Caco-2 (cell line): ENCODE data around the gene EVC2. TPM values are rescaled to one million over a fixed set of nuclear protein-coding genes. Genes with fewer than 3 reads are reported as not detected.

Experiments
- BruUV-seq: library from RNA; stranded (reverse); fragments of 400-500 nt; replicated peaks from 2 replicates; lab custom pipeline; 2021; lab: Mats Ljungman, UMichigan
- CTCF ChIA-PET: fragments of 300-600 bp; sonication (Branson Sonifier 250); formaldehyde crosslinking; loops from one replicate; lab custom pipeline; 2022; ENCODE audit warnings: antibody characterized with exemption; lab: Charles Lee
- POLR2A ChIA-PET: fragments of 300-600 bp; sonication (Branson Sonifier 250); formaldehyde crosslinking; loops from one replicate; lab custom pipeline; 2022; ENCODE audit warnings: antibody characterized with exemption; lab: Charles Lee
- DNase-seq, 2 experiments: peaks; one replicate each; pipeline versions ENCODE4 v3.0.0 to v3.0.0-alpha.2; 2020 to 2022
- H3K27me3 ChIP-seq: replicated peaks from 2 replicates; pipeline ENCODE4 v1.6.0; 2011; ENCODE audit warnings: low read length; ENCODE audit not compliant: control insufficient read depth, insufficient read depth
- H3K36me3 ChIP-seq: 2 replicates; pipeline ENCODE4 v1.5.1; 2011; ENCODE audit warnings: low read length; ENCODE audit not compliant: control insufficient read depth, insufficient read depth
- H3K4me1 ChIP-seq: fragments of 250-450 bp; sonication (Bioruptor Pico); 2 replicates; pipeline ENCODE4 v1.5.1; 2020; ENCODE audit warnings: mild to moderate bottlenecking
- H3K4me3 ChIP-seq: 2 replicates; pipeline ENCODE4 v1.5.1; 2011; ENCODE audit warnings: low read depth, mild to moderate bottlenecking, control low read depth, low read length
- H3K9me3 ChIP-seq: fragments of 250-450 bp; sonication (Bioruptor Pico); 2 replicates; pipeline ENCODE4 v1.5.1; 2020; ENCODE audit warnings: mild to moderate bottlenecking, moderate library complexity
- H3K27ac Mint-ChIP-seq: one replicate; pipeline ENCODE4 v1.8.0; 2022; ENCODE audit warnings: mixed read lengths; ENCODE audit not compliant: unreplicated experiment
- H3K27me3 Mint-ChIP-seq: one replicate; pipeline ENCODE4 v1.8.0; 2022; ENCODE audit warnings: mixed read lengths; ENCODE audit not compliant: insufficient read depth, unreplicated experiment
- H3K36me3 Mint-ChIP-seq: one replicate; pipeline ENCODE4 v1.8.0; 2022; ENCODE audit warnings: mild to moderate bottlenecking, mixed read lengths; ENCODE audit not compliant: insufficient read depth, unreplicated experiment
- H3K4me1 Mint-ChIP-seq: one replicate; pipeline ENCODE4 v1.8.0; 2022; ENCODE audit warnings: low read depth, mixed read lengths; ENCODE audit not compliant: unreplicated experiment
- H3K4me3 Mint-ChIP-seq: one replicate; pipeline ENCODE4 v1.8.0; 2022; ENCODE audit warnings: mild to moderate bottlenecking, moderate library complexity, mixed read lengths; ENCODE audit not compliant: unreplicated experiment
- H3K9me3 Mint-ChIP-seq: one replicate; pipeline ENCODE4 v1.8.0; 2022; ENCODE audit warnings: mixed read lengths; ENCODE audit not compliant: unreplicated experiment
- CTCF ChIP-seq, 2 experiments: fragments of 200-600 bp in 1 of 2; IDR thresholded peaks; 1 replicate in 1 of 2; 2 replicates in 1 of 2; pipeline versions ENCODE4 v1.5.1 to v1.8.0; 2011 to 2022; ENCODE audit warnings: antibody characterized with exemption in 1 of 2, control low read depth in 1 of 2, inconsistent platforms in 1 of 2, low read depth in 1 of 2, low read length in 1 of 2, mild to moderate bottlenecking in 1 of 2, moderate library complexity in 1 of 2; ENCODE audit not compliant: insufficient read depth in 1 of 2, severe bottlenecking in 1 of 2, unreplicated experiment in 1 of 2
- intact Hi-C: fragments of 100-400 bp; cut with micrococcal nuclease; formaldehyde crosslinking; loops from one replicate; pipeline ENCODE4 v1.10.0; 2022; ENCODE audit not compliant: unreplicated experiment
- total RNA-seq: library from RNA; stranded (reverse); gene quantifications from 2 replicates; pipeline ENCODE4 v1.2.3, GENCODE V29; 2022

Gene EVC2
- total RNA-seq, 1 experiment from 2014 or later: not detected

DNA sequence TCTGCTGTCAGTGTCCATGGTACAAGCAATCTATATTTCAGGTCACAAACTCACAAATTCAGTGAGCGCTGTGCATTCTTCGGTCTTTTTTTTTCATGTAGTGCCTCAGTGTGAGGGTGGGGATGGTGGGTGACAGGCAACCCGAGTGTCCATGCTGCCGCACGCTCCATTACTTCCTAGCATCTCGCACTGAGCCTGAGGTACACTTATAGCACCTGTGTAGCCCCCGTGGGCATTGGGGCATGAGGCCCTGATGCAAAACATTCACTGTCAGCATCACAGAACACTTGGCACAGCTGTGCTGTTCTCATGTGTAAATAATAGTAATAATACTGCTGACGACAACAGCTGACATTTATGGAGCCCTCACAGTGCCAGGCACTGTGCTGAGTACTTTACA is 31.6 kb downstream of the EVC2 start:
- CTCF ChIA-PET: no interaction called here

DNA sequence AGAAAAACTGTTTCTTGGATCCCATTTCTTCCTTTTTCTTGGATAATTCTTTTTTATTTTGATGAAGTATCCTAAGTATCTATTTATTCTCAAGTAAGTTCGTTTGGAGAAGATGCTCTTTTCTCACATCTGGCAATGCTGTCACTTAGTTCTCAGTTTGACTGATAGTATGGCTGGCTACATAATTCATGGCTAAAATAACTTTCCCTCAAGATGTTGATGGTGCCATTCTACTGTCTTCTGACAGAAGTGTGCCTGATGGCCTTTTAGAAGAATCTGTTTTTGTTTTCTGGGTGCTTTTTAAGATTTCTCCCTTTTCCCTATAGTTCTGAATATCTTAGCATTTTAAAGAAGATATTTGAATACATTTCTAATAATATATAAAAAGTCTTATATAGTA is 41.6 kb downstream of the EVC2 start:
- no peak overlapping the region for H3K4me3 ChIP-seq
- no peaks in the 10 kb centered on the region for H3K4me1 ChIP-seq
- intact Hi-C loops: no loop called here
- POLR2A ChIA-PET: no interaction called here
- Mint-ChIP-seq H3K4me1 (no peaks in the 10 kb centered on the region), H3K4me3 (no peak overlapping the region), H3K27me3 (peaks cover 6% of the 10 kb centered on the region), H3K9me3 (no peaks in the 10 kb centered on the region), H3K36me3 (no peaks in the 10 kb centered on the region), H3K27ac (no peak overlapping the region)
- TF ChIP-seq CTCF (IDR thresholded peaks at IDR 0.05; ENCODE audit: insufficient read depth in 1 of 2, low read depth in 1 of 2, low read length in 1 of 2, severe bottlenecking in 1 of 2, unreplicated experiment in 1 of 2): no peak
- H3K36me3 ChIP-seq: no peaks in the 10 kb centered on the region
- no peaks in the 10 kb centered on the region for H3K9me3 ChIP-seq
- CTCF ChIA-PET: no interaction called here
- BruUV-seq: no TSS peak
- no peaks in the 10 kb centered on the region for H3K27me3 ChIP-seq
- DNase-seq: no peak

More for the DNA sequence above, 31.6 kb downstream of the EVC2 start:
- Mint-ChIP-seq H3K36me3 (no peaks in the 10 kb centered on the region), H3K4me1 (no peaks in the 10 kb centered on the region), H3K27ac (no peak overlapping the region), H3K9me3 (no peaks in the 10 kb centered on the region), H3K4me3 (no peak overlapping the region), H3K27me3 (peaks cover 6% of the 10 kb centered on the region)
- intact Hi-C loops: no loop called here
- Histone ChIP-seq H3K27me3 (no peaks in the 10 kb centered on the region), H3K4me3 (no peak overlapping the region), H3K4me1 (no peaks in the 10 kb centered on the region), H3K36me3 (no peaks in the 10 kb centered on the region), H3K9me3 (no peaks in the 10 kb centered on the region)
- DNase-seq: no peak
- no TSS peak for BruUV-seq
- no peak for TF ChIP-seq CTCF (IDR thresholded peaks at IDR 0.05; ENCODE audit: insufficient read depth in 1 of 2, low read depth in 1 of 2, low read length in 1 of 2, severe bottlenecking in 1 of 2, unreplicated experiment in 1 of 2)
- POLR2A ChIA-PET: no interaction called here

DNA sequence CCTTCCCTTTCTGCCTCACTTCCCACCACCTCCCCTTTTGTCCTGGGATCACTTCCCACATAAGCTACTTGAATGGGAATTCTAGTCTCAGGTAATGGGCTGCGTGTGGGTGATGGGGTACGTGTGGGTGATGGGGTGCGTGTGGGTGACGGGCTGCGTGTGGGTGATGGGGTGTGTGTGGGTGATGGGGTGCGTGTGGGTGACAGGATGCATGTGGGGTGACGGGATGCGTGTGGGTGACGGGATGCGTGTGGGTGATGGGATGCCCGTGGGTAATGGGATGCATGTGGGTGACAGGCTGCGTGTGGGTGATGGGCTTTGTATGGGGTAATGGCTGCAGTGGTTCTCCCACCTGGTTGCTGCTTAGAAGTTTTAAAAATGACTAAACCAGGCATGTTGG is 43.6 kb downstream of the EVC2 start:
- intact Hi-C loops: no loop called here
- BruUV-seq: no TSS peak
- Mint-ChIP-seq H3K4me1 (no peaks in the 10 kb centered on the region), H3K36me3 (no peaks in the 10 kb centered on the region), H3K4me3 (no peak overlapping the region), H3K27me3 (peaks cover 6% of the 10 kb centered on the region), H3K27ac (no peak overlapping the region), H3K9me3 (no peaks in the 10 kb centered on the region)
- CTCF ChIA-PET: interaction anchor here (0.6 kb wide), 1 partner anchor 38 kb away, joined by 4 read pairs; no protein-coding TSS in a partner anchor
- DNase-seq: no peak
- Histone ChIP-seq H3K4me1 (no peaks in the 10 kb centered on the region), H3K27me3 (no peaks in the 10 kb centered on the region), H3K9me3 (no peaks in the 10 kb centered on the region), H3K4me3 (no peak overlapping the region), H3K36me3 (no peaks in the 10 kb centered on the region)
- TF ChIP-seq CTCF (IDR thresholded peaks at IDR 0.05; ENCODE audit: insufficient read depth in 1 of 2, low read depth in 1 of 2, low read length in 1 of 2, severe bottlenecking in 1 of 2, unreplicated experiment in 1 of 2): no peak
- POLR2A ChIA-PET: no interaction called here
